A204.1 (cell line): ENCODE data around the gene HIVEP1.
"Not testable (repeated sequence)": the region's sequence is repeated elsewhere in the genome, so short reads cannot be mapped to it uniquely, and the experiment has no call there.

Source experiments
- FAIRE-seq: peaks from 2 replicates; lab custom pipeline; 2012; peaks lifted over from hg19 to GRCh38; lab: Jason Lieb, UNC

The HIVEP1 gene

GRCh38 chr6:12162213-12162612 lies 150.1 kb downstream of the HIVEP1 start:
- no peak for FAIRE-seq

DNA sequence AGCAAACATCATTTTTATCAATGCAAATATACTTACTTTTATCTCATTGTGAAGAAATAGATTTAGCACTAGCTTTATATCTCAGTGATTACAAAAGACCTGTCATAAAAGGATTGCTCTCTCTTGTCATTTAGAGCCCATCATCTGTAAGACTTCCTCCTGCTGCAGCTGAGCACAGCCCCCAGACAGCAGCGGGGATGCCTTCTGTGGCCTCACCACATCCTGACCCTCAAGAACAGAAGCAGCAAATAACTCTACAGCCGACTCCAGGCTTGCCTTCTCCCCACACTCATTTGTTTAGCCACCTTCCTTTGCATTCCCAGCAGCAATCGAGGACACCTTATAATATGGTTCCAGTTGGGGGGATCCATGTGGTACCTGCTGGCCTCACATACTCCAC lies 151.0 kb downstream of the HIVEP1 start:
- FAIRE-seq, result no peak

DNA sequence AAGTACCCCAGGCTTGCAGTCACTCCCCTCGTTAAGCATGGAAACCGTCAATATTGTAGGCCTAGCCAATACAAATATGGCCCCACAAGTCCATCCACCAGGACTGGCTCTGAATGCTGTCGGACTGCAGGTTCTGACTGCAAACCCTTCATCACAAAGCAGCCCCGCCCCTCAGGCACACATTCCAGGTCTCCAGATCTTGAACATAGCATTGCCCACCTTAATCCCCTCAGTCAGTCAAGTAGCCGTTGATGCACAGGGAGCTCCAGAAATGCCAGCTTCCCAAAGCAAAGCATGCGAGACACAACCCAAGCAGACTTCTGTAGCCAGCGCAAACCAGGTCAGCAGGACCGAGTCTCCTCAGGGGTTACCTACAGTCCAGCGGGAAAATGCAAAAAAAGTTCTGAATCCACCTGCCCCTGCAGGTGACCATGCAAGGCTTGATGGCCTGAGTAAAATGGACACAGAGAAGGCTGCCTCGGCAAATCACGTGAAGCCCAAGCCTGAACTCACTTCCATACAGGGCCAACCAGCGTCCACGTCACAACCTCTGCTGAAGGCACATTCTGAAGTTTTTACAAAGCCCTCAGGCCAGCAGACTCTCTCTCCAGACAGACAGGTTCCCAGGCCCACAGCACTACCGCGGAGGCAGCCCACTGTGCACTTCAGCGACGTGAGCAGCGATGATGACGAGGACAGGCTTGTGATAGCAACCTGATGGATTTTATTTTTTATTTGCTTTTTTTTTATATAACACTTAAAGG lies 151.8 kb downstream of the HIVEP1 start:
- FAIRE-seq, result no peak

GRCh38 chr6:12164508-12164770 lies 152.3 kb downstream of the HIVEP1 start:
- no peak for FAIRE-seq

DNA sequence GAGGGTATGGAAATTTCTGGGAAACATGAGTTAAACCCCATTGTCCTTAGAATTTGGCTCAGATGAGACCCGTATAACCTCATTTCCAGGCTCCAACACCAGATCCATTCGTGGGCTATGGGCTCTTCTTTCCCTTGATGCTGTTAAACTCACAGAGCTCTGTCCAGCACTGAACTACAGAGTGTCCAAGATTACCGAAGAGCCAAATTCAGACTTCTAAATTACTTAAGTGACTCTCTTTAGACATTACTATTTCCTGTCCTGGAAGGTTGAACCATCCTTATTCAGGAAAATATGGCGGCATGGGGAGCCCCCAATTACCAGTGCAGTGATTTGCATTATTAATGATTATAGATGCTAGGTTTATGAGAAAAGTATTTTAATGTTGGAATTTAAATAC lies 153.2 kb downstream of the HIVEP1 start:
- no peak for FAIRE-seq

DNA sequence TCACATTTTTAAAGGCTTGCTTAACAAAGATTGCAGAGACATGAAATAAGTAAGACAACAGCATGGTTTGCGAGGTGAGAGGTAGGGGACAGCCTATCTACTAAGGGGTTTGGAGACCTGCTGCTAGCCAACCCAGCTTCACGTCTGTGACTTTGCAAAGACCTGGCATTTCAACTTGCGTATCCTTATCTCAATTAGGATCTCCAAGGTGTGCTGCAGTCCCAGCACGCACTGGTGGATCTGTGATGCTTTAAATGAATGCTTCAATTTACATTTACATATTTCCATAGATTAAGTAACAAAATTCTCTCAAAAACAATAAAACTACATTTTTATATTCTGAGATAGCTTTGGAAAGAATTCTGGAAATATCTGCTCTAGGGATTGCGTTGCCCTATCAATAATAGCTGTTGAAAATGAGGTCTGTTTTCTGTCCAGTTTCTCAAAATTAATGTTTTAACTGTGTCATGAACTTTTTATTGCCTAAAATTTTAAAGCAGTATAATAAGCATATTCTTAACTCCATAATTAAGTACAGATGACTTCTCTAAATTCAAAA lies 153.7 kb downstream of the HIVEP1 start:
- no peak for FAIRE-seq

- FAIRE-seq, result no peak
These were observed 157.3 kb downstream of the HIVEP1 start for GRCh38 chr6:12169377-12169776.

DNA sequence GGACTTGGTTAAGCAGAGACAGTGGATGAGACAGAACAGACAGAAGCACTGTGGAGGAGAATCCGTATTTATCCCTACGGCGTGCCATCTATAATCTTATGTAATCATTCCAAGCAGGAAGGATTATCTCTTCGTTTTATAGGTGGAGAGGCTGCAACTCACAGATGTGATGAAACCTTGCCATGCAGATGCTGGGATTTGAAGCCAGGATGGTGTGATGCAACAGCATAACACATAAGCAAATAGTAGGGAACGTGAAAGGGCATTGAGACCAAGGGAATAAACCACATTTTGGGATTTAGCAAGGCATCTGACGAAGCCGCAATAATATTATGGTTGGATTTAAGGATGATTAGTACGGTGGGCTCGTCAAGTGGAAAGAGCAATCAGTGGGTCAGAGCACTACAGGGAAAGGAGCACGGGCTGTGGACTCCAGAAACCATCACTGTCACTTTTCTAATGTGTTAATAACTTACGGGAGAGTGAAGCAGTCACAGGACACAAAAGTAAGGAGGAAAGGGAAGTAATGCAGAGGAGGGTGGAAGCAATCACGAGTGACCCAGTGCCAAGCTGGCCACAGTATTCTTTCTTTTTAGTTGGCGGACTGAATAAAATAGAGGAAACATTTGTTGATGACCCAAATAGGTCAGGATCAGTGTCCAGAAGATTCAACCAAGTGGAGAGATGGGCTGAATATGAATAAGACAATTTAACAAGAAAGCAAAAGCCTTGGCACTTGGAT lies 158.4 kb downstream of the HIVEP1 start:
- no peak for FAIRE-seq

- no peak for FAIRE-seq
These were observed 159.6 kb downstream of the HIVEP1 start for GRCh38 chr6:12171717-12172116.

GRCh38 chr6:12172572-12172971 lies 160.5 kb downstream of the HIVEP1 start:
- no peak for FAIRE-seq

DNA sequence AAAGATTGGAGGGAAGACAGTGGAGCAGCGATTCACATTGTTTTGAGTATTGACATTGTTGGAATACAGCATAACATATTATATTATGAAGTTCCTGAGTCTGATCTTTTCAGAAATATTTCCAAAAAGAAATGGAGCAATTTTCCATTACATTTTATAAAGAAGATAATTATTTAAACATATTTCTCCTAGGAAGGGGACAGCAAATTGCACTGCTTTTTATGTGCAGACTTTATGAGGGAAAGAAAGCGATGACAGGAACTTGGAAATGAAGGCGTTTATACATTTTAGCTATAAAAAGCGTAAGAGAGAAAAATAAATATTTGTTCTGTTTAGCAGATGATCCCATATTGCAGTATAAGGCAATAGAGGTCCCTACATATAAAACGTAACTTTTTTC lies 161.1 kb downstream of the HIVEP1 start:
- no peak for FAIRE-seq

DNA sequence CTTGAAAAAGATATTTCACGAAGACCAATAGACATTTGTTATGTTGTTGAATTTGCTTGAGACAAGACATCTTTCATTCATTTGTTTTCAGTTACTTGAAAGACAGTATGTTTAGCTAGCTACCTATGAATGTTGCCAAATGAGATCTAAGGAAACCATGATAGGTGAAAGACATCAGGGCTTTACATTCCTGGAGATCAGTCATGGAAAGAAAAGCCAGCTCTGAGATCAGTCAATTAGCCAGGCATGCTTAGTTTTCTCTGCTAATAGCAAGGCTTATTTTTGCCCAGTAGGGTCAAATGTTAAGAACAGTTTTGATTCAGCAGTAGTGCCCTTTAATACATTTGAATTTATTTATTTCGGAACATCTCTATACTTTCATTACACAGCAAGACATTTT lies 161.5 kb downstream of the HIVEP1 start:
- FAIRE-seq, result no peak

GRCh38 chr6:12174878-12175277 lies 162.8 kb downstream of the HIVEP1 start:
- no peak for FAIRE-seq

DNA sequence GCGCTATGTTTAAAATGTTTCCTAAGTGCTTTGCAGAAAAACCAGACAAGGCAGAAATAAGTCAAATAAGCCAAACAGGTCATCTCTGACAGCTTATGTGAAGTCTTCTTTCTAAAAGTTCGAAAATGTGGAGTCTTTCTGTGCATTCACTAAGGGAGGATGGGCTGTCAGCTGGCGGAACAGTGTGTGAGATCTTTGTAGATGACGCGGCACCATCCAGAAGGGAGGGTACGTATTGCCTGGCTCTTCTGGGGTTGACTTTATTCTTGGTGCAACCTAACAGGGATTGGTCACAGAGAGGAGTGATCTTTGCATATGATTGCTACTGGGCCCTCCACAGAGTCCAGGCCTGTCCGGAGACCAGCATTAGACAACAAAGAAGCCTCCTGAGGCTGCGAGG lies 163.5 kb downstream of the HIVEP1 start:
- no peak for FAIRE-seq

GRCh38 chr6:12176782-12177181 lies 164.7 kb downstream of the HIVEP1 start:
- not testable (repeated sequence) for FAIRE-seq

DNA sequence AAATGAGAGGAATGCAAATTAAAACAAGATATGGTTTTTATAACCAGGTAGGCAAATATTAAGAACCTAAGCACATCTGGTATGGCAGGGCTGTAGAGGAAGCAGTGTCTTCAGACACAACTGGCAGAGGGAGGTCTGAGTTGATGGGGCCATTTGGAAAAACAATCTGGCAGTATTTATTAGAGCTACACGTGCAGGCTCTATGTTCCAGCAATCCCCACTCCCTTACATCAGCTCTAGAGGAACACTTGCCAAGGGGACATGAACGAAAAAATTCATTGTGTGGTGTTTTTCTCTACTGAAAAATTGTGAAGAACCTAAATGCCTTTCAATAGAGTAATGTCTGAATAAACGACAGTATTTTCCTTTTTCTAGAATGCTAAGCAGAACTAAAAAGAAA lies 166.4 kb downstream of the HIVEP1 start:
- no peak for FAIRE-seq

GRCh38 chr6:12181481-12181880 lies 169.4 kb downstream of the HIVEP1 start:
- FAIRE-seq, result no peak

DNA sequence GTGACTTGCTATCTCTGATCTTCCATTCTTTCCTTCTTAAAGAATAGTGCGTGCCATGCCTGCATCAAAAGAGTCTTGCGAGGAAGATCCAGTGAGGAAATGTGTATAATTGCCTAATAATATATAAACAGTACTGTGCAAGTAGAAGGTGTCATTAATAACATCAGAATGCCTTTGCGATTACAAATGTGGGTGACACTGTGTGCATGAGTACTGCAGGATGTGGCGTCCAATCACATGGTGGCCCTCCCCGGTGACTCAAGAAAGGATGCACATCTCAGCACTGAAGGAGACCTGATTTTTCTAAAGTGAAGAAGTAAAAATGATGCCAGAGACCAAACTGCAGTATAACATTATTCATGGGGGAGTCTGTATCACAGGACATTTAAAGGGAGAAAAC lies 170.6 kb downstream of the HIVEP1 start:
- no peak for FAIRE-seq

DNA sequence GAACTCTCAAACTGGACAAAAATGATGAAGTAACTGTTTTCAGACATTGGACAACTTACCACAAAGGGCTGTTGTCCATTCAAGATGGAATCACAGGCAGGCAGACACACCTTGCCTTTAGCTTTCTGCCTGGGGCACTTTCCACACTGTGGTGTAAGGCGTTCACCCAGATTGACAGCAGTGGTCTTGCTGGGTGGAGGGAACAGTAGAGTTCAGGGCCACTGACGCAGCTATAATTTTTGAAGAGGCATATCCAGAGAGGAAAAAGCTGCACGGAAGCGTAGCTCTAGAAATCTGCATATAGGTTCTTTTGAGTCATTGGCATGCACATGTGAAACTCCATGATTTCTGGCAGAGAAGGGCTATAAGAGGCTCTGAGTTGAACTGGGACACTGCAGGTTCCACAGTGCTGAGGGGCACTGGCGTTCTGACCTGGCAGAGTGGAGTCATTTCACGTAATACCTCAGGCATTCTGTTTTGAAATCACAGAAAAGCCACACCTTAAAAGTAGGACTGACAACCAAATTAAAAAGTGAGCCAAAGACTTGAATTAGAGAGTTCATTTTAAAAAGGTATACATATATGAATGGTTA lies 173.1 kb downstream of the HIVEP1 start:
- no peak for FAIRE-seq

GRCh38 chr6:12186528-12186927 lies 174.4 kb downstream of the HIVEP1 start:
- FAIRE-seq, result no peak

DNA sequence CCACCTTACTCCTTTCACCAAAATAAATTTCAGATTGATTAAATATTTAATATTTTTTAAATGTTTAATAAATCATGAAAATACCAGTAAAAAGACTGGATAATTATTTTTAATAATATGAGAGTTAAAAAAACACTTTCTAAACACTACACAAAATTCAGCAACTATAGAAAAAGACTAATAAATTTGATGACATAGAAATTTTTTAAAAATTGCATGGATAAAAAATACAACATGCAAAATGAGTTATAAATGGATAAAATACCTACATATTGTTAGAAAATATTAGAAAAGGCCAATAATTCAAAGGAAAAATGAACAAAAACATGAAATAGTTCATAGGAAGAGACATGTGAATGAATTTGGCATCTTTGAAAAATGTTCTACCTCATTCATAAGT lies 177.0 kb downstream of the HIVEP1 start:
- FAIRE-seq, result peak; percentile 92

GRCh38 chr6:12189661-12190060 lies 177.5 kb downstream of the HIVEP1 start:
- FAIRE-seq, result no peak

- no peak for FAIRE-seq
These were observed 178.1 kb downstream of the HIVEP1 start for GRCh38 chr6:12190252-12190651.
